Measurements from ENCODE around the gene TPO. TPM values are rescaled to one million over a fixed set of nuclear protein-coding genes. Genes with fewer than 3 reads are reported as not detected.

Gene TPO
- total RNA-seq, 8 experiments from 2014 or later: 0.11 to 0.66 (median 0.27) TPM; not detected in 1

DNA sequence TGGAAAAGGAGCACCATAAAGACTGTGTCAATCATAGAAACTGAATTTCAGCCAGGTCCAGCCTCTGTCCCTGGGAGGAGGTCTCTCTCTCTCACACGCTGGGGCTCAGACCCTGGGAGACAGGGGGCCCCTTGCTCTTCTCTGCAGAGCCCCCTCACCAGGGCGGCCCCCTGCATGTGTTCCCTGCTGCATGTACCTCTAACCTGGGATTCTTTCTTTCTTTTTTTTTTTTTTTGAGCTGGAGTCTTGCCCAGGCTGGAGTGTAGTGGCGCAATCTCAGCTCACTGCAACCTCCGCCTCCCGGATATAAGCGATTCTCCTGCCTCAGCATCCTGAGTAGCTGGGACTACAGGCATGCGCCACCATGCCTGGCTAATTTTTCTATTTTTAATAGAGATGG lies 46.5 kb downstream of the TPO start:
- WGBS, 10 experiments: 0 to 90% (median 71%) methylated on average over 2 to 5 of the region's 7 CpGs; no CpG with 5 or more reads in 3 of the 10 experiments
- Histone ChIP-seq H3K27ac (no peak overlapping the region), H3K4me3 (no peak overlapping the region), H3K4me1 (replicated peaks in 1 of 2) (no peaks in the 10 kb centered on the region)
- in situ Hi-C loops (cut with MboI; ENCODE audit: low pct_unique_long_range_greater_than_20kb in 2 of 9, low sequenced_read_pairs in 9 of 9, unreplicated experiment in 9 of 9): no loop called here
- ATAC-seq (replicated peaks in 6 of 8): no peak

GRCh38 chr2:1460851-1461418 lies 47.7 kb downstream of the TPO start:
- H3K4me1 ChIP-seq (replicated peaks in 1 of 2): no peaks in the 10 kb centered on the region
- no peak overlapping the region for H3K27ac ChIP-seq
- 30 to 80% (median 69%) methylated on average over 1 to 7 of the region's 11 CpGs; no CpG with 5 or more reads in 6 of the 10 experiments for WGBS, 10 experiments

GRCh38 chr2:1461507-1462390 lies 48.5 kb downstream of the TPO start:
- Histone ChIP-seq H3K4me3 (no peak overlapping the region), H3K4me1 (replicated peaks in 1 of 2) (no peaks in the 10 kb centered on the region), H3K27ac (no peak overlapping the region)
- 30 to 88% (median 65%) methylated on average over 1 to 8 of the region's 28 CpGs; no CpG with 5 or more reads in 4 of the 10 experiments for WGBS, 10 experiments
- peak in 1 of 8 experiments; percentile 38 for ATAC-seq (replicated peaks in 6 of 8)
- in situ Hi-C loops (cut with MboI; ENCODE audit: low pct_unique_long_range_greater_than_20kb in 2 of 9, low sequenced_read_pairs in 9 of 9, unreplicated experiment in 9 of 9): no loop called here

More at GRCh38 chr2:1460851-1461418, 47.7 kb downstream of the TPO start:
- no peak overlapping the region for H3K4me3 ChIP-seq
- in situ Hi-C loops (cut with MboI; ENCODE audit: low pct_unique_long_range_greater_than_20kb in 2 of 9, low sequenced_read_pairs in 9 of 9, unreplicated experiment in 9 of 9): no loop called here
- no peak for ATAC-seq (replicated peaks in 6 of 8)

DNA sequence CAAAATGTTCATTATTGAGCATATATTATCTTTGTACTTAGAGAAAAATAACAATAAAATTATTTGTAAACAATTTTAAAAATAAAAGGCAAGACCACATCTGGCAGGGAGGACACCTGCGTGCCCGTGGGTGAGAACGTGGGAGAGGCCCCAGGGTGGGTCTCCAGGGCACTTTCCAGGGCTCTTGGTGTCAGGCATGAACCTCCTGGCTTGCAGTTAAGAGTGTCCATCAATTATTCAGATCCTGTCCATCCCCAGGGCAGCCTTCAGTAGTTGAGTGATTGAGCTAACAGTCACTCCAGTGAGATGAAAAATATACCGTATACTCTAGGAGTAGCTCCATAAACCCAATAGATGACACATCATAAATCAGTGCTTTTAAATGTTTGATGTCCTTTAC lies 49.7 kb downstream of the TPO start:
- Histone ChIP-seq H3K4me1 (replicated peaks in 1 of 2) (no peaks in the 10 kb centered on the region), H3K4me3 (no peak overlapping the region), H3K27ac (no peak overlapping the region)
- in situ Hi-C loops (cut with MboI; ENCODE audit: low pct_unique_long_range_greater_than_20kb in 2 of 9, low sequenced_read_pairs in 9 of 9, unreplicated experiment in 9 of 9): no loop called here
- ATAC-seq (replicated peaks in 6 of 8): peak in 2 of 8 experiments; percentile 22 to 23
- 0 to 88% (median 80%) methylated on average over 1 to 3 of the region's 4 CpGs; no CpG with 5 or more reads in 5 of the 10 experiments for WGBS, 10 experiments

DNA sequence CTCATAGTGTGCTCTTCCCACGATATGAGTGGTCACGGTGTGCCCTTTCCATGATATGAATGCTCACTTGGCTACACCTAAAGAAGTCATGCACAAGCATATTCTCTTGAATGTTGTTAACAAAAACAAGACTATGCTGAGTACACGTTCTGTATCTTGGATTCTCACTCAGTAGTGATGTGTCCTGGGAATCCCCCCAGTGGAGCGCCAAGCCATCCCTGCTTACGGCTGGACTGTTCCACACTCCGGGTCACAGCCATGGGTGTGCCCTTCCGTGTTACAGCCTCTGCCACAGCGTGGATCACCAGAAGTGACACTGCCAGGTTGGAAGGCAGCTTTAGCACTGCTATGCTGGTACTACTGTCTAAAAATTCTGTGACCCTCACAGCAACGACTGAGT lies 59.1 kb downstream of the TPO start:
- ATAC-seq (replicated peaks in 6 of 8): no peak
- Histone ChIP-seq H3K4me3 (no peak overlapping the region), H3K27ac (no peak overlapping the region), H3K4me1 (replicated peaks in 1 of 2) (no peaks in the 10 kb centered on the region)
- in situ Hi-C loops (cut with MboI; ENCODE audit: low pct_unique_long_range_greater_than_20kb in 2 of 9, low sequenced_read_pairs in 9 of 9, unreplicated experiment in 9 of 9): no loop called here
- 14 to 100% (median 63%) methylated on average over 1 to 9 of the region's 9 CpGs; no CpG with 5 or more reads in 1 of the 10 experiments for WGBS, 10 experiments

- no CpG with 5 or more reads among the region's 30 CpGs for WGBS, 10 experiments
- H3K27ac ChIP-seq: no peak overlapping the region
- in situ Hi-C loops (cut with MboI; ENCODE audit: low pct_unique_long_range_greater_than_20kb in 2 of 9, low sequenced_read_pairs in 9 of 9, unreplicated experiment in 9 of 9): no loop called here
- peaks cover 0 to 18% of the 10 kb centered on the region in 2 donors for H3K4me1 ChIP-seq (replicated peaks in 1 of 2)
- no peak overlapping the region for H3K4me3 ChIP-seq
- no peak for ATAC-seq (replicated peaks in 6 of 8)
These were observed 63.4 kb downstream of the TPO start for GRCh38 chr2:1476617-1477195.

GRCh38 chr2:1477196-1478040 lies 64.2 kb downstream of the TPO start:
- H3K27ac ChIP-seq: no peak overlapping the region
- WGBS, 10 experiments: 72 to 100% (median 80%) methylated on average over 1 to 19 of the region's 76 CpGs; no CpG with 5 or more reads in 5 of the 10 experiments
- in situ Hi-C loops (cut with MboI; ENCODE audit: low pct_unique_long_range_greater_than_20kb in 2 of 9, low sequenced_read_pairs in 9 of 9, unreplicated experiment in 9 of 9): no loop called here
- peaks cover 0 to 18% of the 10 kb centered on the region in 2 donors for H3K4me1 ChIP-seq (replicated peaks in 1 of 2)
- no peak for ATAC-seq (replicated peaks in 6 of 8)
- H3K4me3 ChIP-seq: no peak overlapping the region

DNA sequence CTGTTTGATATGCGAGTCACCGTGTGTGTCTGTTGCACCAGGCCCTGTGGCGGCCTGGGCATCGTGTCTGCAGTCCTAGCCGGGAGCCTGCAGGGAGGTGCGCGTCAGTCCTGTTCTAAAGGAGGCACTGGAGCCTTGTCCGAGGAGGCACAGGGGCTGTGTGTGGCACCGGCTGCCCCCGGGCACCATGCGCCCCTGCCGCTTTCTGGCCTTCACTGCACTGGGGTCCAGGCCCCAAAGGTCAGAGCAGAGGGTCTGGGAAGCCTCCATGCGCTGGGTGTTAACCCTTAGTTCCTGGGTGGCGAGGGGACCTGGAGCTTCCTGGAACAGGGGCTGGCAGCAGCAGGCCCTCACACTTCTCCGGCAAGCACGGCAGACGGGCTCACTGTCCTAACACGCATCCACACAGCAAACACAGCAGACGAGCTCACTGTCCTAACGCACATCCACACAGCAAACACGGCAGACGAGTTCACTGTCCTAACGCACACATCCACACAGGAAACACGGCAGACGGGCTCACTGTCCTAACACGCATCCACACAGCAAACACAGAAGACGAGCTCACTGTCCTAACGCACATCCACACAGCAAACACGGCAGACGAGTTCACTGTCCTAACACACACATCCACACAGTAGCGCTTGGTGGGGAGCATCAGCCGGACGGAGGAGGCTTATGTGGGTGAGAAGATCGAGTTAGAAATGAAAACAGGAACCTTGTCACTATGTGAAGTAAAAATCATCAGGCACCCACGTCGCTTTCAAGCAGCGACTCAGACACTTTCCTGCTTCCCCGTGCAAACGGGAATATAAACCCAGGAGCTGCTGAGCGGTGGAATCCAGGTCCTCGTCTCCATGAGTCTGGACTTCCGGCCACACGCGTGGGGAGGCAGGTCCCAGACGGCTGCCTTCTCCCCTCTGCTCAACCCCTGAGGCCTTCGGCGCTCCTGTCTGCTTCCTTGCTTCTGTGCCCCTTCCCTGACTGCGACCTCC lies 65.3 kb downstream of the TPO start:
- peaks cover 0 to 18% of the 10 kb centered on the region in 2 donors for H3K4me1 ChIP-seq (replicated peaks in 1 of 2)
- WGBS, 10 experiments: 10 to 98% (median 84%) methylated on average over 1 to 11 of the region's 48 CpGs; no CpG with 5 or more reads in 3 of the 10 experiments
- no peak overlapping the region for H3K4me3 ChIP-seq
- ATAC-seq (replicated peaks in 6 of 8): peak in 3 of 8 experiments; percentile 12 to 36 (median 18)
- no peak overlapping the region for H3K27ac ChIP-seq
- in situ Hi-C loops (cut with MboI; ENCODE audit: low pct_unique_long_range_greater_than_20kb in 2 of 9, low sequenced_read_pairs in 9 of 9, unreplicated experiment in 9 of 9): no loop called here

DNA sequence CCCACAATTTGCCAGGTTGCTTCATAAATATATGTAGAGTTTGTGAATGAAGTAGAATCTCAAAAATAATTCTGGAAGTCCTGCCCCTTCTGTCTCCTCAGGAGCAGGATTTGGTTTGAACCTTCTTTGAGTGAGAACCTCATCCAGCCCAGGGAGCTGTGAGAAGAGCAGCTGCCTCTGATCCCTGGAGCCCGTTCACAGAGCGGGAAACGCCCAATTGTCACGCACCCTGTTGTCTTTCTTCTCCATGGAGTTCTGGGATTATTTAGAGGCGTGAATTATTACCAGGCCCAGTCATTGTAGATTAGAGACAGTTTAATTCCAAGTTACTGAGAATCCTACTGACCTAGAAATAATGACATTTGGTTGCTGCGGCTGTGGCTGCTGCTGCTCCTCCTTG lies 66.1 kb downstream of the TPO start:
- ATAC-seq (replicated peaks in 6 of 8): peak in 5 of 8 experiments; percentile 55 to 98 (median 61)
- Histone ChIP-seq H3K4me1 (replicated peaks in 1 of 2) (peaks cover 0 to 24% of the 10 kb centered on the region in 2 donors), H3K4me3 (no peak overlapping the region), H3K27ac (no peak overlapping the region)
- WGBS, 10 experiments: 5 to 86% (median 41%) methylated on average over 2 to 6 of the region's 6 CpGs; no CpG with 5 or more reads in 4 of the 10 experiments
- in situ Hi-C loops (cut with MboI; ENCODE audit: low pct_unique_long_range_greater_than_20kb in 2 of 9, low sequenced_read_pairs in 9 of 9, unreplicated experiment in 9 of 9): no loop called here

DNA sequence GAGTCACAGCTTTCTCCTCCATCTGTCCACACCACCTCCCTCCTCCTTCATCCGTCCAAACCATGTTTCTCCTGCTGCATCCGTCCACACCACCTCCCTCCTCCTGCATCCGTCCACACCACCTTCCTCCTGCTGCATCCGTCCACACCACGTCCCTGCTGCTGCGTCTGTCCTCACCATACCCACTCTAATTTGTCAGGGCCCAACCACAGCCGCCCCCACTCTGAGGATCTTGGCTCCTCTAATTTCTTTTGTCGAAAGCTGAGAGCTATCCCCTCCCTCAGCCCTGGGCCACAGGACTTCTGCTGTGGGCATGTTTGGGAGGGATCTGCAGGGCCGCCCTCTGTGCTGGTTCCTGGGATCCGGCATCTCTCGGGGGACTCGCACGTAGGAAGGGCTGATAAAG lies 67.4 kb downstream of the TPO start:
- peak in 2 of 8 experiments; percentile 20 to 33 for ATAC-seq (replicated peaks in 6 of 8)
- 32 to 86% (median 60%) methylated on average over 2 to 12 of the region's 13 CpGs; no CpG with 5 or more reads in 4 of the 10 experiments for whole genome bisulfite sequencing, 10 experiments
- Histone ChIP-seq H3K4me3 (no peak overlapping the region), H3K27ac (no peak overlapping the region), H3K4me1 (replicated peaks in 1 of 2) (peaks cover 0 to 26% of the 10 kb centered on the region in 2 donors)
- in situ Hi-C loops (cut with MboI; ENCODE audit: low pct_unique_long_range_greater_than_20kb in 2 of 9, low sequenced_read_pairs in 9 of 9, unreplicated experiment in 9 of 9): no loop called here

- peaks cover 0 to 26% of the 10 kb centered on the region in 2 donors for H3K4me1 ChIP-seq (replicated peaks in 1 of 2)
- ATAC-seq (replicated peaks in 6 of 8): no peak
- no peak overlapping the region for H3K27ac ChIP-seq
- H3K4me3 ChIP-seq: no peak overlapping the region
- WGBS, 10 experiments: 30 to 100% (median 90%) methylated on average over 2 to 13 of the region's 20 CpGs; no CpG with 5 or more reads in 3 of the 10 experiments
- in situ Hi-C loops (cut with MboI; ENCODE audit: low pct_unique_long_range_greater_than_20kb in 2 of 9, low sequenced_read_pairs in 9 of 9, unreplicated experiment in 9 of 9): no loop called here
These were observed 68.4 kb downstream of the TPO start for GRCh38 chr2:1481406-1482252.

Data from motor neuron (in vitro differentiated cells).